T47D (cell line): ENCODE results near the gene DEUP1.
"Not testable (repeated sequence)": the region's sequence is repeated elsewhere in the genome, so short reads cannot be mapped to it uniquely, and the experiment has no call there.

Experiments used
- DNase-seq, 2 experiments: peaks; one replicate each; pipeline versions ENCODE4 v3.0.0 to v3.0.0-alpha.2; 2011 to 2012; ENCODE audit warnings: low read depth in 1 of 2, low spot score in 1 of 2
- JUND ChIP-seq: IDR thresholded peaks from 2 replicates; pipeline ENCODE4 v1.6.1; 2012; ENCODE audit warnings: low read depth
- in situ Hi-C: cut with HindIII; loops from 2 replicates; pipeline ENCODE4 v1.10.0; 2016; ENCODE audit warnings: low sequenced_read_pairs, low pct_unique_long_range_greater_than_20kb

DEUP1 gene, protein sequence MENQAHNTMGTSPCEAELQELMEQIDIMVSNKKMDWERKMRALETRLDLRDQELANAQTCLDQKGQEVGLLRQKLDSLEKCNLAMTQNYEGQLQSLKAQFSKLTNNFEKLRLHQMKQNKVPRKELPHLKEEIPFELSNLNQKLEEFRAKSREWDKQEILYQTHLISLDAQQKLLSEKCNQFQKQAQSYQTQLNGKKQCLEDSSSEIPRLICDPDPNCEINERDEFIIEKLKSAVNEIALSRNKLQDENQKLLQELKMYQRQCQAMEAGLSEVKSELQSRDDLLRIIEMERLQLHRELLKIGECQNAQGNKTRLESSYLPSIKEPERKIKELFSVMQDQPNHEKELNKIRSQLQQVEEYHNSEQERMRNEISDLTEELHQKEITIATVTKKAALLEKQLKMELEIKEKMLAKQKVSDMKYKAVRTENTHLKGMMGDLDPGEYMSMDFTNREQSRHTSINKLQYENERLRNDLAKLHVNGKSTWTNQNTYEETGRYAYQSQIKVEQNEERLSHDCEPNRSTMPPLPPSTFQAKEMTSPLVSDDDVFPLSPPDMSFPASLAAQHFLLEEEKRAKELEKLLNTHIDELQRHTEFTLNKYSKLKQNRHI

DNA sequence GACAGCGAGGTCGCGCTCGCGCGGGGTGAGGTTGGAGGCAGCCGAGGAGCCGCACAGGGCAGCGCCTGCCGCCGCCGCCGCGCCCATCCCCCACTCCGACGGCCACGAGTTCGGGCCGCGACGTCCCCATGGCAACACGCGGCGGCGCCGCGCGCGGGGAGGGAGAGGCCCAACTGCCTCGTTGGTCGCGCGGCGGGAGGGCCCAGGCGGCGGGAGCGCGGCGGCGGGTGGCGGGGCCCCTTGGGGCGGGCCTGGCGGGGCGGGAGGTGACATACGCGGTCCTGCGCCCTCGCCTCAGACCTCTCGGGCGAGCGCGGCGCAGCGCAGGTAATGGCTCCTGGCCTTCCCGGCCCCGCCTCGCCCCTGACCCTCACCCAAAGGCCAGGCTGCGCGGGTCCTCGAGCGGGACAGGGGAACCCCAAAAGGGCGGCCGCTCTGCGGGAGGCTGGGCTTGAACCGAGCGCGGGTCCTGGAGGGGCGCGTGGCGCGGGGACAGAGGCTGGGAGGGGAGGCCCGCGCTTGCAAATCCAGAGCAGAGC, at the start of gene DEUP1:
DEUP1 (plus strand) TSS at position 297 of the 539 bp plus-strand sequence. CDS start 1,518 bp downstream, outside the sequence.
- no peak for DNase-seq
- in situ Hi-C loops, result no loop called here
- TF ChIP-seq JUND, result no peak

GRCh38 chr11:93285430-93285829, 45.1 kb upstream of the DEUP1 start:
- TF ChIP-seq JUND, result no peak
- DNase-seq, result no peak
- in situ Hi-C loops, result no loop called here

DNA sequence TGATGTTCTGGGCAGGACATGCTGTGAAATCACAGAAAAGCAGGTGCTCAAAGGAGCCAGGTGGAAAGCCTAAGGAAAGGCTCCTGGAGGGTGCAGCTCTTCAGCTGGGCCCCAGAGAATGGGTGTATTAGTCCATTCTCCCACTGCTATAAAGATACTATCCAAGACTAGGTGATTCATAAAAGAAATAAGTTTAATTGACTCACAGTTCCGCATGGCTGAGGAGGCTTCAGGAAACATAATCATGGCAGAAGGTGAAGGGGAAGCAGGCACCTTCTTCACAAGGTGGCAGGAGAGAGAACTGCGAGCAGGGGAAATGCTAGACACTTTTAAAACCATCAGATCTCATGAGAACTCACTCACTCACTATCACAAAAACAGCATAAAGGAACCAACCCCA, 43.1 kb upstream of the DEUP1 start:
- DNase-seq, result peak in 1 of 2 experiments; percentile 10
- in situ Hi-C loops, result no loop called here
- no peak for TF ChIP-seq JUND

DNA sequence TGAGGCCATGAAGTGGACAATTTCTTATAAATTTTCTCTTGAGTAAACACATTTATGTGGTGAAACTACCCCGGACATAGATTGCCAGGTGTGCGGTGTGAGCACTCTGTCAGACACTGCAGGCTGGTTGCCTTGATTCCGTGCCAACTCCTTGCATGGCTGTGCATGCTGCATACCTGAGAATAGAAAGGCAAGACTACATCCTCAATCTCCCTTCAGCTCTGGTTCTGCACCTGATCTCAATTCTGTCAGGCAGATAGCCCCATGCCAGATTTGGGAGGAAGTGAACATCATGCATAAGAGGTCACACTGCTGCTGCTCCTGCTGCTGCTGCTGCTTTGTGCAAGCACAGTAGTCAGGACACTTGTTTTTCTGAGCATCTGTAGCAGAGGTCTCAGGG, 42.5 kb upstream of the DEUP1 start:
- in situ Hi-C loops, result no loop called here
- no peak for TF ChIP-seq JUND
- DNase-seq, result no peak

- TF ChIP-seq JUND, result no peak
These were observed 41.8 kb upstream of the DEUP1 start for GRCh38 chr11:93288767-93289166.

GRCh38 chr11:93289782-93290463, 40.6 kb upstream of the DEUP1 start:
- in situ Hi-C loops, result no loop called here

More at GRCh38 chr11:93288767-93289166, 41.8 kb upstream of the DEUP1 start:
- no peak for DNase-seq
- in situ Hi-C loops, result no loop called here

GRCh38 chr11:93291110-93291509, 39.4 kb upstream of the DEUP1 start:
- in situ Hi-C loops, result no loop called here
- no peak for DNase-seq
- no peak for TF ChIP-seq JUND

More at GRCh38 chr11:93289782-93290463, 40.6 kb upstream of the DEUP1 start:
- DNase-seq, result no peak
- TF ChIP-seq JUND, result no peak

DNA sequence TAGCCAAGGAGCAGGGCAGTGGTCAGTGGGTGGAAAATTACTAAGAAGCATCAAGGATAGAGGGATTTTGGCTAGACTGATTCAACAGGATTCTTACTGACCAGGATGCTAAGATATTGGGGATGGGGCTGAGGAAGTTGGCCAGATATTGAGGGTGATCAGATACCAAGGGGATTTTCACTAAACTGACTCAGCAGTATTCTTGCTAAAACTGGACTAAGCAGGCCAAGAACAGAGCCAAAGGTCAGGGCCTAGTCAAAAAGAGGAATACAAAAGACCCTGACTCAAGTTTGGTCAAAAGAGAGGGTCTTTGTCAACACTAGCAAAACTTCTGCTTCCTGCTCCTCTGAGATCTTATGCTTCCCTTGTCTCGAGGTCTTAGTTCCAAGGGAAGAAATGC, 38.6 kb upstream of the DEUP1 start:
- TF ChIP-seq JUND, result no peak
- no peak for DNase-seq
- in situ Hi-C loops, result no loop called here

- in situ Hi-C loops, result no loop called here
- TF ChIP-seq JUND, result no peak
- no peak for DNase-seq
These were observed 34.5 kb upstream of the DEUP1 start for GRCh38 chr11:93295921-93296575.

DNA sequence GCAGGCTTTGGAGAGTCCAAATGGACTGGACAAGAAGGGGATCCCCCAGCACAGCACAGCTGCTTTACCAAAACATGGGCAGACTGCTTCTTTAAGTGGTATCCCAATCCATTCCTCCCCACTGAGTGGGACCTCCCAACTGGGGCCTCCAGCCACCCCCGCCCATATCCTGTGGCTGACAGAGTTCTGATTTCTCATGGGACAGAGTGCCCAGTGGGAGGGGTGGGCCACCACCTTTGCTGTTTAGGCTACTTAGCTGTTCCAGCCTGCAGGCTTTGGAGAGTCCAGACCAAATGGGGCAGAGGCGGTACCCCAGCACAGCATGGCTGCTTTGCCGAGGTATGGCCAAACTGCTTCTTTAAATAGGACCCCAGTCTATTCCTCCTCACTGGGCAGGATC, 26.9 kb upstream of the DEUP1 start:
- no peak for DNase-seq
- in situ Hi-C loops, result no loop called here
- TF ChIP-seq JUND, result no peak

GRCh38 chr11:93314399-93314798, 16.1 kb upstream of the DEUP1 start:
- in situ Hi-C loops, DNase-seq: not testable (repeated sequence)

GRCh38 chr11:93319224-93319839, 11.2 kb upstream of the DEUP1 start:
- no peak for TF ChIP-seq JUND
- in situ Hi-C loops, result no loop called here
- DNase-seq, result no peak
